NCI-H460 (cell line): ENCODE results near the gene SIM1. TPM values are rescaled to one million over a fixed set of nuclear protein-coding genes. Genes with fewer than 3 reads are reported as not detected.
"Not testable (repeated sequence)": the region's sequence is repeated elsewhere in the genome, so short reads cannot be mapped to it uniquely, and the experiment has no call there.

Experiments
- DNase-seq: peaks from one replicate; pipeline ENCODE4 v3.0.0-alpha.2; 2016; ENCODE audit warnings: low read depth; ENCODE audit errors: extremely low read depth
- total RNA-seq: library from RNA; depleted of rRNA; stranded (reverse); fragments of >200 nt; shearing (Covaris generic); gene quantifications from 2 replicates; pipeline ENCODE4 v1.2.3, GENCODE V29; 2014

SIM1 gene
- total RNA-seq, 1 experiment from 2014 or later = not detected

- no peak for DNase-seq
These were observed 94.5 kb downstream of the SIM1 start for GRCh38 chr6:100370265-100370664.

- DNase-seq = no peak
These were observed 98.3 kb downstream of the SIM1 start for GRCh38 chr6:100366419-100366818.

- DNase-seq = no peak
These were observed 101.1 kb downstream of the SIM1 start for GRCh38 chr6:100363651-100364050.

GRCh38 chr6:100354736-100355641 lies 109.7 kb downstream of the SIM1 start:
- DNase-seq = not testable (repeated sequence)

- DNase-seq = no peak
These were observed 111.3 kb downstream of the SIM1 start for GRCh38 chr6:100353276-100354015.

- DNase-seq = no peak
These were observed 114.6 kb downstream of the SIM1 start for GRCh38 chr6:100350139-100350538.

GRCh38 chr6:100349366-100349765 lies 115.4 kb downstream of the SIM1 start:
- DNase-seq = no peak

GRCh38 chr6:100347901-100348550 lies 116.7 kb downstream of the SIM1 start:
- no peak for DNase-seq

- DNase-seq = no peak
These were observed 117.9 kb downstream of the SIM1 start for GRCh38 chr6:100346828-100347227.

- DNase-seq = no peak
These were observed 118.5 kb downstream of the SIM1 start for GRCh38 chr6:100346203-100346602.

- no peak for DNase-seq
These were observed 120.0 kb downstream of the SIM1 start for GRCh38 chr6:100344761-100345160.

GRCh38 chr6:100344321-100344720 lies 120.4 kb downstream of the SIM1 start:
- no peak for DNase-seq

- no peak for DNase-seq
These were observed 121.2 kb downstream of the SIM1 start for GRCh38 chr6:100343316-100344077.

GRCh38 chr6:100342830-100343229 lies 121.9 kb downstream of the SIM1 start:
- no peak for DNase-seq

- no peak for DNase-seq
These were observed 125.0 kb downstream of the SIM1 start for GRCh38 chr6:100339574-100340255.

GRCh38 chr6:100338090-100338489 lies 126.6 kb downstream of the SIM1 start:
- no peak for DNase-seq

- DNase-seq = no peak
These were observed 127.8 kb downstream of the SIM1 start for GRCh38 chr6:100336876-100337275.

GRCh38 chr6:100335991-100336390 lies 128.7 kb downstream of the SIM1 start:
- no peak for DNase-seq
